H9 (cell line): ENCODE measurements around the gene UCK1. TPM values are rescaled to one million over a fixed set of nuclear protein-coding genes. Genes with fewer than 3 reads are reported as not detected.

Experiments
- DNase-seq: peaks from one replicate; pipeline ENCODE4 v3.0.0-alpha.2; 2017
- H2AFZ ChIP-seq: one replicate; pipeline ENCODE4 v1.6.1; 2013; ENCODE audit warnings: mild to moderate bottlenecking, low read length, control low read depth, moderate library complexity
- H2AK5ac ChIP-seq: 2 replicates; pipeline ENCODE4 v1.6.1; 2013; ENCODE audit warnings: low read length, control low read depth, mixed read lengths; ENCODE audit not compliant: insufficient read length
- H2BK120ac ChIP-seq: one replicate; pipeline ENCODE4 v1.6.1; 2013; ENCODE audit warnings: low read depth, mild to moderate bottlenecking, low read length, control low read depth, inconsistent platforms; ENCODE audit not compliant: poor library complexity, severe bottlenecking
- H2BK12ac ChIP-seq: 2 replicates; pipeline ENCODE4 v1.6.1; 2013; ENCODE audit warnings: low read length, control low read depth, mixed read lengths, low read depth; ENCODE audit not compliant: insufficient read length
- H2BK15ac ChIP-seq: 2 replicates; pipeline ENCODE4 v1.6.1; 2013; ENCODE audit warnings: low read depth, low read length, control low read depth
- H2BK20ac ChIP-seq: one replicate; pipeline ENCODE4 v1.6.1; 2013; ENCODE audit warnings: low read depth, mild to moderate bottlenecking, low read length, control low read depth, inconsistent platforms; ENCODE audit not compliant: poor library complexity, severe bottlenecking
- H2BK5ac ChIP-seq: 2 replicates; pipeline ENCODE4 v1.6.1; 2013; ENCODE audit warnings: low read length, control low read depth, mixed read lengths; ENCODE audit not compliant: insufficient read length
- H3K14ac ChIP-seq: 2 replicates; pipeline ENCODE4 v1.6.1; 2013; ENCODE audit warnings: low read length, control low read depth; ENCODE audit not compliant: insufficient read depth
- H3K18ac ChIP-seq: 2 replicates; pipeline ENCODE4 v1.6.1; 2013; ENCODE audit warnings: low read depth, mild to moderate bottlenecking, mixed read lengths, low read length, control low read depth; ENCODE audit not compliant: insufficient read length
- H3K23ac ChIP-seq: 2 replicates; pipeline ENCODE4 v1.6.1; 2013; ENCODE audit warnings: low read length, control low read depth, mixed read lengths, low read depth; ENCODE audit not compliant: insufficient read length
- H3K23me2 ChIP-seq: 2 replicates; pipeline ENCODE4 v1.6.1; 2013; ENCODE audit warnings: low read depth, mild to moderate bottlenecking, mixed read lengths, low read length, control low read depth; ENCODE audit not compliant: insufficient read length, poor library complexity, severe bottlenecking
- H3K27ac ChIP-seq: 2 replicates; pipeline ENCODE4 v1.5.1; 2013; ENCODE audit warnings: low read length, control low read depth, mixed read lengths, low read depth; ENCODE audit not compliant: insufficient read length
- H3K27me3 ChIP-seq: 2 replicates; pipeline ENCODE4 v1.6.1; 2013; ENCODE audit warnings: low read length, control low read depth, inconsistent platforms; ENCODE audit not compliant: insufficient read depth
- H3K4ac ChIP-seq: 2 replicates; pipeline ENCODE4 v1.6.1; 2013; ENCODE audit warnings: low read depth, mild to moderate bottlenecking, control low read depth, inconsistent platforms, low read length, moderate library complexity
- H3K4me1 ChIP-seq: 2 replicates; pipeline ENCODE4 v1.6.1; 2013; ENCODE audit warnings: low read length, control low read depth, inconsistent platforms; ENCODE audit not compliant: insufficient read depth
- H3K4me2 ChIP-seq: 2 replicates; pipeline ENCODE4 v1.6.1; 2013; ENCODE audit warnings: low read length, control low read depth, mixed read lengths; ENCODE audit not compliant: insufficient read length, insufficient read depth
- H3K56ac ChIP-seq: 2 replicates; pipeline ENCODE4 v1.6.1; 2013; ENCODE audit warnings: low read depth, mild to moderate bottlenecking, mixed read lengths, low read length, control low read depth; ENCODE audit not compliant: insufficient read length
- H3K79me1 ChIP-seq: 2 replicates; pipeline ENCODE4 v1.6.1; 2013; ENCODE audit warnings: low read depth, mild to moderate bottlenecking, moderate library complexity, low read length, control low read depth, inconsistent platforms; ENCODE audit not compliant: insufficient read depth, poor library complexity, severe bottlenecking
- H3K79me2 ChIP-seq: 2 replicates; pipeline ENCODE4 v1.6.1; 2013; ENCODE audit warnings: low read length, control low read depth, inconsistent platforms; ENCODE audit not compliant: insufficient read depth
- H3K9ac ChIP-seq: 2 replicates; pipeline ENCODE4 v1.6.1; 2013; ENCODE audit warnings: low read length, control low read depth, mixed read lengths; ENCODE audit not compliant: insufficient read length; ENCODE audit errors: extremely low read depth
- H3K9me3 ChIP-seq: one replicate; pipeline ENCODE4 v1.6.1; 2013; ENCODE audit warnings: low read depth, low read length, inconsistent platforms; ENCODE audit not compliant: control insufficient read depth
- H3T11ph ChIP-seq: one replicate; pipeline ENCODE4 v1.6.1; 2013; ENCODE audit warnings: mild to moderate bottlenecking, low read length, control low read depth, inconsistent platforms
- H4K20me1 ChIP-seq: one replicate; pipeline ENCODE4 v1.6.1; 2013; ENCODE audit not compliant: control insufficient read depth, insufficient read length, insufficient read depth
- H4K5ac ChIP-seq: 2 replicates; pipeline ENCODE4 v1.6.1; 2013; ENCODE audit warnings: low read depth, mild to moderate bottlenecking, mixed read lengths, low read length, control low read depth; ENCODE audit not compliant: insufficient read length
- H4K8ac ChIP-seq: replicated peaks from 2 replicates; pipeline ENCODE4 v1.6.1; 2013; ENCODE audit warnings: low read length, control low read depth, mixed read lengths, low read depth; ENCODE audit not compliant: insufficient read length
- H4K91ac ChIP-seq: 2 replicates; pipeline ENCODE4 v1.6.1; 2013; ENCODE audit warnings: low read depth, mild to moderate bottlenecking, moderate library complexity, mixed read lengths, low read length, control low read depth; ENCODE audit not compliant: insufficient read length
- H3K27ac Mint-ChIP-seq, 3 experiments: 2 replicates in 2 of 3; 3 replicates in 1 of 3; pipeline ENCODE4 v1.8.0; 2020 to 2021; ENCODE audit warnings: mixed read lengths in 3 of 3, mild to moderate bottlenecking in 1 of 3, moderate library complexity in 1 of 3
- H3K27me3 Mint-ChIP-seq: 2 replicates; pipeline ENCODE4 v1.8.0; 2021; ENCODE audit warnings: low read depth, mild to moderate bottlenecking, moderate library complexity, mixed read lengths
- H3K36me3 Mint-ChIP-seq, 3 experiments: 2 replicates in 2 of 3; 3 replicates in 1 of 3; pipeline ENCODE4 v1.8.0; 2020 to 2021; ENCODE audit warnings: low read depth in 3 of 3, mixed read lengths in 3 of 3; ENCODE audit not compliant: insufficient read depth in 1 of 3
- H3K4me1 Mint-ChIP-seq, 2 experiments: 2 replicates each; pipeline ENCODE4 v1.8.0; 2020; ENCODE audit warnings: mixed read lengths in 2 of 2
- H3K4me3 Mint-ChIP-seq, 2 experiments: 2 replicates in 1 of 2; 3 replicates in 1 of 2; pipeline ENCODE4 v1.8.0; 2020 to 2021; ENCODE audit warnings: mild to moderate bottlenecking in 2 of 2, mixed read lengths in 2 of 2, moderate library complexity in 1 of 2
- H3K9me3 Mint-ChIP-seq, 2 experiments: 2 replicates in 1 of 2; 3 replicates in 1 of 2; pipeline ENCODE4 v1.8.0; 2020; ENCODE audit warnings: mild to moderate bottlenecking in 2 of 2, mixed read lengths in 2 of 2, moderate library complexity in 1 of 2
- CTCF ChIP-seq: fragments of 200-600 bp; sonication (generic); conservative IDR thresholded peaks from 3 replicates; pipeline ENCODE4 v1.8.0; 2021; ENCODE audit warnings: antibody characterized with exemption, mild to moderate bottlenecking
- WGBS: extraction: QIAGEN DNeasy Blood & Tissue Kit; methylation state at CpG from one replicate; pipeline ENCODE4 v1.1.7; 2013; ENCODE audit warnings: missing lambda C conversion rate, low lambda C conversion rate, mixed read lengths; ENCODE audit not compliant: insufficient read length; ENCODE audit errors: extremely low coverage; 5-methylcytosine and 5-hydroxymethylcytosine counted together
- total RNA-seq: library from RNA; stranded (reverse); gene quantifications from 2 replicates; pipeline ENCODE4 v1.2.1, GENCODE V29; 2021

UCK1 gene
- total RNA-seq, 1 experiment from 2014 or later: 54.2 TPM

- Mint-ChIP-seq H3K36me3 (peaks cover under 1 to 12% (median 4%) of the 10 kb centered on the region in 3 experiments; a peak in 4 of 7 replicates), H3K27ac (no peak overlapping the region), H3K9me3 (peaks cover 24 to 25% of the 10 kb centered on the region in 2 experiments), H3K27me3 (peaks cover 6% of the 10 kb centered on the region), H3K4me1 (0 out of 4 replicates have a peak, but pooled peaks cover 0 to 3% of the 10 kb centered on the region in 2 experiments), H3K4me3 (no peak overlapping the region)
- no peaks in the 10 kb centered on the region for H3K23me2 ChIP-seq
- no peak overlapping the region for H3K9ac ChIP-seq
- no peak overlapping the region for H2BK20ac ChIP-seq
- H2BK5ac ChIP-seq: no peak overlapping the region
- TF ChIP-seq CTCF: no peak
- no peak overlapping the region for H3K4me2 ChIP-seq
- no peak overlapping the region for H3K18ac ChIP-seq
- no peak overlapping the region for H4K91ac ChIP-seq
- DNase-seq: no peak
- H3K23ac ChIP-seq: no peak overlapping the region
- H3K14ac ChIP-seq: no peak overlapping the region
- H3K27ac ChIP-seq: no peak overlapping the region
- no peak overlapping the region for H3T11ph ChIP-seq
- no peak overlapping the region for H3K4ac ChIP-seq
- no peak overlapping the region for H4K8ac ChIP-seq
- H3K27me3 ChIP-seq: no peaks in the 10 kb centered on the region
- H4K20me1 ChIP-seq: no peaks in the 10 kb centered on the region
- no peaks in the 10 kb centered on the region for H3K4me1 ChIP-seq
- no peak overlapping the region for H4K5ac ChIP-seq
- H3K9me3 ChIP-seq: peaks cover 4% of the 10 kb centered on the region
- no peak overlapping the region for H2AFZ ChIP-seq
- no peak overlapping the region for H2BK12ac ChIP-seq
- H3K79me2 ChIP-seq: no peaks in the 10 kb centered on the region
- no peaks in the 10 kb centered on the region for H3K79me1 ChIP-seq
- no peak overlapping the region for H2BK15ac ChIP-seq
- no CpG with 5 or more reads among the region's 19 CpGs for WGBS
- no peak overlapping the region for H2BK120ac ChIP-seq
- no peak overlapping the region for H3K56ac ChIP-seq
- H2AK5ac ChIP-seq: no peak overlapping the region
These were observed 6.9 kb upstream of the UCK1 start for GRCh38 chr9:131537946-131538345.
